ENCODE results near the gene PAMR1.

PAMR1 gene, protein sequence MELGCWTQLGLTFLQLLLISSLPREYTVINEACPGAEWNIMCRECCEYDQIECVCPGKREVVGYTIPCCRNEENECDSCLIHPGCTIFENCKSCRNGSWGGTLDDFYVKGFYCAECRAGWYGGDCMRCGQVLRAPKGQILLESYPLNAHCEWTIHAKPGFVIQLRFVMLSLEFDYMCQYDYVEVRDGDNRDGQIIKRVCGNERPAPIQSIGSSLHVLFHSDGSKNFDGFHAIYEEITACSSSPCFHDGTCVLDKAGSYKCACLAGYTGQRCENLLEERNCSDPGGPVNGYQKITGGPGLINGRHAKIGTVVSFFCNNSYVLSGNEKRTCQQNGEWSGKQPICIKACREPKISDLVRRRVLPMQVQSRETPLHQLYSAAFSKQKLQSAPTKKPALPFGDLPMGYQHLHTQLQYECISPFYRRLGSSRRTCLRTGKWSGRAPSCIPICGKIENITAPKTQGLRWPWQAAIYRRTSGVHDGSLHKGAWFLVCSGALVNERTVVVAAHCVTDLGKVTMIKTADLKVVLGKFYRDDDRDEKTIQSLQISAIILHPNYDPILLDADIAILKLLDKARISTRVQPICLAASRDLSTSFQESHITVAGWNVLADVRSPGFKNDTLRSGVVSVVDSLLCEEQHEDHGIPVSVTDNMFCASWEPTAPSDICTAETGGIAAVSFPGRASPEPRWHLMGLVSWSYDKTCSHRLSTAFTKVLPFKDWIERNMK

DNA sequence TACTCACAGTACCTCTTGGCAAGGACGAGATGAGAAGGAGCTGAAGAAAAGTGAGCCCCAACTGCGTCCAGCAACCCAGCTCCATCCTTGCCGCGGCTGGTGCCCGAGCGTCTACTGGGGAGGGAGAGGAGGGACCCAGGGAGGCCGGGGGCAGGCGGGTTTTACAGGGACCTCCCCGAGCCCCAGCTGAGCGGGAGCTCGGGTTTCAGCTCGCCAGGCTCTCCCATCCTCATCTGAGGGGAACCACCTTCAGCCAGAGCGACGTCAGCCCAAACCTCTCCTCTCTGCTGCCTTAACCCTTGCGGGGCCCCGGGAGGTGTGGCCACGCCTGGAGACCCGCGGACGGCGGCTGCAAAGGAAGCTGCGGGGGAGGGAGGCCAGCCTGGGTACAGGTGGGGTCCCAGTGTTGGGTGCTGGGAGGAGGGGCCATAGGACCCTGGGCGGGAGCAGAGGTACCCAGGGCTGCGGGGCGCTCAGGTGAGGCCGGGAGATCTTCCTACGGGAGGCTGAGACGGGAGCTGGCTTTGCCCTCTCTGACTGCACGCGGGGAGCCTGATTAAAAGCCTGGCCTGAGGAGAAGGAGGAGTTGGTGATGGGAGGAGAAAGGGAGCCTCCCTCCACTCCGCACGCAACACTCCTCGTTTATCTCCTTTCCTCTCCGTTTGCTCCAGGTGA is at the start of gene PAMR1:
Gene PAMR1 (minus strand): TSS at position 116 of the 675 bp plus-strand sequence. CDS start 31 bp downstream, at position 85.
- TF ChIP-seq, protein P1, sequence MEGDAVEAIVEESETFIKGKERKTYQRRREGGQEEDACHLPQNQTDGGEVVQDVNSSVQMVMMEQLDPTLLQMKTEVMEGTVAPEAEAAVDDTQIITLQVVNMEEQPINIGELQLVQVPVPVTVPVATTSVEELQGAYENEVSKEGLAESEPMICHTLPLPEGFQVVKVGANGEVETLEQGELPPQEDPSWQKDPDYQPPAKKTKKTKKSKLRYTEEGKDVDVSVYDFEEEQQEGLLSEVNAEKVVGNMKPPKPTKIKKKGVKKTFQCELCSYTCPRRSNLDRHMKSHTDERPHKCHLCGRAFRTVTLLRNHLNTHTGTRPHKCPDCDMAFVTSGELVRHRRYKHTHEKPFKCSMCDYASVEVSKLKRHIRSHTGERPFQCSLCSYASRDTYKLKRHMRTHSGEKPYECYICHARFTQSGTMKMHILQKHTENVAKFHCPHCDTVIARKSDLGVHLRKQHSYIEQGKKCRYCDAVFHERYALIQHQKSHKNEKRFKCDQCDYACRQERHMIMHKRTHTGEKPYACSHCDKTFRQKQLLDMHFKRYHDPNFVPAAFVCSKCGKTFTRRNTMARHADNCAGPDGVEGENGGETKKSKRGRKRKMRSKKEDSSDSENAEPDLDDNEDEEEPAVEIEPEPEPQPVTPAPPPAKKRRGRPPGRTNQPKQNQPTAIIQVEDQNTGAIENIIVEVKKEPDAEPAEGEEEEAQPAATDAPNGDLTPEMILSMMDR (IDR thresholded peaks at IDR 0.05; ENCODE audit: unreplicated experiment in 3 of 3), result no peak
- Mint-ChIP-seq H3K36me3 (ENCODE audit: low read depth) (no peaks in the 10 kb centered on the region), H3K4me1 (peaks cover 52% of the 10 kb centered on the region), H3K4me3 (peak within 1 kb of the TSS; percentile 82 to 92 (median 89)), H3K9me3 (no peaks in the 10 kb centered on the region), H3K27ac (peak within 1 kb of the TSS; percentile 54 to 67 (median 55)), H3K27me3 (ENCODE audit: low read depth) (peaks cover 20% of the 10 kb centered on the region)

GRCh38 chr11:35571696-35572095 is 46.3 kb upstream of the PAMR1 start:
- Mint-ChIP-seq H3K27ac (no peak overlapping the region), H3K9me3 (peaks cover 19% of the 10 kb centered on the region), H3K4me1 (no peaks in the 10 kb centered on the region), H3K27me3 (ENCODE audit: low read depth) (peaks cover 4% of the 10 kb centered on the region), H3K4me3 (no peak overlapping the region), H3K36me3 (ENCODE audit: low read depth) (no peaks in the 10 kb centered on the region)
- TF ChIP-seq, protein P1 (IDR thresholded peaks at IDR 0.05; ENCODE audit: unreplicated experiment in 3 of 3), result no peak

- Mint-ChIP-seq H3K27ac (no peak overlapping the region), H3K9me3 (peaks cover 11% of the 10 kb centered on the region), H3K27me3 (ENCODE audit: low read depth) (peaks cover 4% of the 10 kb centered on the region), H3K4me1 (peaks cover 26% of the 10 kb centered on the region), H3K4me3 (no peak overlapping the region), H3K36me3 (ENCODE audit: low read depth) (no peaks in the 10 kb centered on the region)
- TF ChIP-seq, protein P1 (IDR thresholded peaks at IDR 0.05; ENCODE audit: unreplicated experiment in 3 of 3), result no peak
Observed at GRCh38 chr11:35567737-35568465, 42.5 kb upstream of the PAMR1 start.

DNA sequence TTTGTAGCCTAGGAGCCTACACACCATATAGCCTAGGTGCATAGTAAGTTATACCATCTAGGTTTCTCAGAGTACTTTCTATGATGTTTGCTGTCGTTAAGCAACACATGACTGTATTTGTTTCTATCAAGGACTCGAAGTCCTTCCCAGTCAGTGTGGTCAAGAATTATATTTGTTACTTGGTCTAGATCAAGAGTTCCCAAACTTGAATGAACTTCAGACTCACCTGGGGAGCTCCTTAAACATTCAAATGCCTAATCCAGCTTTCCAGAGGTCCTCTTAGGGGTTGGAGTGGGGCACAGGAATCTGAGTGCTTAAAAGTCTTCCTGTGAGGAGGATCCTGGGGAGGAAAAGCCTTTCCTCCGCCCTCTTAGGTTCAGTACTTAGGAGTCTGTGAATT is 41.5 kb upstream of the PAMR1 start:
- Mint-ChIP-seq H3K27me3 (ENCODE audit: low read depth) (peaks cover under 1% of the 10 kb centered on the region), H3K36me3 (ENCODE audit: low read depth) (no peaks in the 10 kb centered on the region), H3K4me1 (peaks cover 26% of the 10 kb centered on the region), H3K9me3 (peaks cover 11% of the 10 kb centered on the region), H3K27ac (no peak overlapping the region), H3K4me3 (no peak overlapping the region)
- TF ChIP-seq, protein P1 (IDR thresholded peaks at IDR 0.05; ENCODE audit: unreplicated experiment in 3 of 3), result no peak

DNA sequence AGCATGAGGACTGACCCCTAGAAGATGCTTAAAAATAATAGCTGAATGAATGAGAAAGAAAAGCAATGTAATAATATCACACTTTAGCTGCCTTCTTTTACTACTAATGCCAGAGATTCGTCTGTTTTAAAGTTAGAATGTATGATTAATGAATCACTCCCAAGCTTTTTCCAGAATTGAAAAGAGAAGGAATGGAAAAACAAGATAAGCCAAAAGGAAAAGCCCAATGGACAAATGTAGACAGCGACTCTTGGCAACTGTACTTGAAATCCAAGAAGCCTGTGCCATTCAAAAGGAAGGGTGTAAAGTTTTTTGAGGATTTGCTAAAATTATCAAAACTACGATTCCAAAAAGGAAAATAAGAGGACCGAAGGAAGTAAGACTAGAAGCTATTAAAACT is 40.8 kb upstream of the PAMR1 start:
- H3K9me3 Mint-ChIP-seq, result peaks cover 11% of the 10 kb centered on the region
- H3K36me3 Mint-ChIP-seq (ENCODE audit: low read depth), result no peaks in the 10 kb centered on the region
- H3K4me3 Mint-ChIP-seq, result no peak overlapping the region
- no peaks in the 10 kb centered on the region for H3K27me3 Mint-ChIP-seq (ENCODE audit: low read depth)
- TF ChIP-seq, protein P1 (IDR thresholded peaks at IDR 0.05; ENCODE audit: unreplicated experiment in 3 of 3), result no peak
- H3K27ac Mint-ChIP-seq, result peak overlapping the region in 2 of 3 experiments; percentile 74 to 82
- H3K4me1 Mint-ChIP-seq, result peaks cover 26% of the 10 kb centered on the region
